HepG2 (cell line): Measurements from ENCODE around the gene TMEM235.

ENCODE experiments used
- BCLAF1 ChIP-seq: fragments of 450-650 bp; IDR thresholded peaks from 2 replicates; pipeline ENCODE4 v1.6.1; 2017; ENCODE audit warnings: mild to moderate bottlenecking
- KLF6 ChIP-seq: IDR thresholded peaks from 2 replicates; pipeline ENCODE4 v1.8.0; 2016; ENCODE audit warnings: missing biosample characterization, missing genetic modification reagents
- PPARG ChIP-seq: conservative IDR thresholded peaks from 2 replicates; pipeline ENCODE4 v1.6.1; 2016; ENCODE audit warnings: missing biosample characterization, missing genetic modification reagents
- ZNF709 ChIP-seq: sonication (generic); formaldehyde crosslinking; IDR thresholded peaks from 2 replicates; pipeline ENCODE4 v1.5.0; 2020; ENCODE audit warnings: mild to moderate bottlenecking, missing genetic modification reagents
- ZSCAN29 ChIP-seq: sonication (generic); formaldehyde crosslinking; conservative IDR thresholded peaks from 2 replicates; pipeline ENCODE4 v1.4.0; 2020; ENCODE audit warnings: mild to moderate bottlenecking, missing genetic modification reagents

DNA sequence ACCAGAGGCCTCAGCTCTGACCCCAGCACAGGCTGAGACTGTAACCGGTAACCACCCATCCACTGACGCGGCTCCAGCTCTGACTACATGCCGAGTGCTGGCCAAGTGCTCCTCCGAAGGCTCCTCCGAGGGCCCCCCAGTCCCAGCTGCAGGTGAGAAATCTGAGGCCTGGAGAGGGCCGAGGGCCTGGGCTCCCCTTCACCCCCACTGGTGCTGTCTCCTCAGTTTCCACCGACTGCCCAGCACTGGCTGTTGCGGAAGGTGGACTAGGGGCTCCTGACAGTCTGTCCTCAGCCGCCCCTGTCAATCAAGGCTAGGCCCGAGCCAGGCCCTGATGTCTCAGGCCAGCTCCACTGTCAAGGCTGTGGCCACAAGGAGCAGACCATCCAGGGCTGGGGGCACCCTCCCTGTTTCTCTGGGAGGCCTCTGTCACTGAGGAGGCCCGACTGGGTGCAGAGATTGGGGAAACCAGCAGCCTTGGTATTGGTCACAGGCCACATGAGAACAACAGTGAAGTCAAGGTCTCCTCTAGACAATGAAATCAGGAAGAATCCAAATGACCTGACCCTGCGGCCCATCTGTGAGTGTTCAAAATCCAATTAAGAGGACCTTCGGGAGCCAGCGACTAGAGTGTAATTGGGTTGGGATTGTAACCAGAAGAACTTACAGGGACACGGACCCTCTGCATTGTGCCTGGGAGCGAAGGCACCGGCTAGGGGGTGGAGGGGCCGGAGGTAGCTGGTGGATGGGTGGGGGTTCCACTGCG lies 5.1 kb downstream of the TMEM235 start:
- TF ChIP-seq BCLAF1 = no peak
- TF ChIP-seq KLF6 = no peak
- no peak for TF ChIP-seq ZNF709 (CRISPR knock-in tag)
- no peak for TF ChIP-seq ZSCAN29 (CRISPR knock-in tag)
- TF ChIP-seq PPARG = no peak
